ENCODE results near the gene JARID2.
A peak's percentile ranks its signal among the peaks of the same experiment; 100 is the strongest.

The JARID2 gene

DNA sequence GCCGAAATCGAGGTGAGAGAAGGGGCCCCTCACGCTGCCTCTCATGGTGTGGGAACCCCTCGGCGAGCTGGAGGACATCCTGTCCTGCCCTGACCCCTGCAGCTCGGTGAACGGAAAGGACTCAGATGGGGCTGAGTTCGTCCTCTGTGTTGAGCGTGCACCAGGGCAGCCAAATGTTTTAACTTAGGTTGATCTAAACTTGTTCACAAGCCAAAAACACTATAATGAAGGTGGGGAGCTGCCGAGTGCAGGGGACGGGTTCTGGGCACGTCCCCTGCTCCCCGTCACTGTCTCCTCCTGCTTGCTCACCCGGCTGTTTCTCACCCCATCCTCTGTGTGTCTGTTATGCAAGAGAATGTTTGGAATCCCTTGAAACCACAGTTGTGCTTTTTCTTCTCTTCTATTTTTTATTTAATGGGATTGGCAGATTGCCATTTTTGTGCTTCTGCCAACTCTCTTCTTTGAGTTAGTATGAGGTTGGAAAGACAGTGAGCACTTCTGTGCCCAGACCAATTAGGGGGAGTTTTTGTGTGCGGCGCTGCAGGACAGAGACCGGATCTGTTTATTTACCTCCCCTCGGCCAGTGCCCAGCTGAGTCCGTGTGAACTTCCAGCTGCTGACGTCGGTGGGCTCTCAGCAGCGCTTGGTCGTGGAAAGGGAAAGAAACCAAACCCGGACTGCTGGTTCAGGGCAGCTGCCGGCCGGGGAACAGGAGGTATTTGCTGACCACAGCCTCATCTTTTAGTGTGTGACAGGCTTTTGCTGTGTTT is 258.9 kb downstream of the JARID2 start:
- peak; percentile 50 for DNase-seq (ENCODE audit: low spot score)
- H3K27ac ChIP-seq: peak overlapping the region; percentile 84
- CTCF ChIA-PET: interaction anchor here (0.5 to 0.7 kb wide), 4 partner anchors 64 to 263 kb away, joined by 3 to 4 read pairs (median 3); no protein-coding TSS in a partner anchor
- TF ChIP-seq, protein P1, sequence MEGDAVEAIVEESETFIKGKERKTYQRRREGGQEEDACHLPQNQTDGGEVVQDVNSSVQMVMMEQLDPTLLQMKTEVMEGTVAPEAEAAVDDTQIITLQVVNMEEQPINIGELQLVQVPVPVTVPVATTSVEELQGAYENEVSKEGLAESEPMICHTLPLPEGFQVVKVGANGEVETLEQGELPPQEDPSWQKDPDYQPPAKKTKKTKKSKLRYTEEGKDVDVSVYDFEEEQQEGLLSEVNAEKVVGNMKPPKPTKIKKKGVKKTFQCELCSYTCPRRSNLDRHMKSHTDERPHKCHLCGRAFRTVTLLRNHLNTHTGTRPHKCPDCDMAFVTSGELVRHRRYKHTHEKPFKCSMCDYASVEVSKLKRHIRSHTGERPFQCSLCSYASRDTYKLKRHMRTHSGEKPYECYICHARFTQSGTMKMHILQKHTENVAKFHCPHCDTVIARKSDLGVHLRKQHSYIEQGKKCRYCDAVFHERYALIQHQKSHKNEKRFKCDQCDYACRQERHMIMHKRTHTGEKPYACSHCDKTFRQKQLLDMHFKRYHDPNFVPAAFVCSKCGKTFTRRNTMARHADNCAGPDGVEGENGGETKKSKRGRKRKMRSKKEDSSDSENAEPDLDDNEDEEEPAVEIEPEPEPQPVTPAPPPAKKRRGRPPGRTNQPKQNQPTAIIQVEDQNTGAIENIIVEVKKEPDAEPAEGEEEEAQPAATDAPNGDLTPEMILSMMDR (conservative IDR thresholded peaks at IDR 0.05; ENCODE audit: low read depth): no peak
- POLR2A ChIA-PET (ENCODE audit: low non-redundant PET): no interaction called here

DNA sequence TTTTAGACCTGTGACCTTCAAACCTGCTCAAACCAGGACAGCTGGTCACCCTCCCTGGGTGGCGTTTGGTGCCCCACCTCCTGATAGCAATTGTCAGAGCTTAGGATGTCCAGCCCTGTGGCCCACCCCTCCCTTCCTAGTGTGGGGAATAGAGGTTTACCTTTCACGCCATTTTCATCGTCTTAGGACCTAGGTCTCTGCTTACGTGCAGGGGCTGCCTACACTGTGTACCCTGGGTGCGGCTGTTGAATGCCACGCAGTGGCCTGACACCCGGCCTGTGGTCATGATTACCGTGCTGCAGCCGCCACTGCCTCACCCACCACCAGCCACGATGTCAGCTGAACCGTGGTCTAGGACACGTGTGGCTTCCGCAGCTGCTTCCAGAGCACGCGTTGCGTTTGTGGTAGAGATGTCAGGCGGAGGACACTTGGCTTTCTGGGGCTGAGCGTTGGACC is 259.6 kb downstream of the JARID2 start:
- ChIA-PET POLR2A (ENCODE audit: low non-redundant PET) (no interaction called here), CTCF (interaction anchor here (0.7 kb wide), 1 partner anchor 64 kb away, joined by 3 read pairs; no protein-coding TSS in a partner anchor)
- no peak for DNase-seq (ENCODE audit: low spot score)
- peak overlapping the region; percentile 84 for H3K27ac ChIP-seq
- TF ChIP-seq, protein P1 (conservative IDR thresholded peaks at IDR 0.05; ENCODE audit: low read depth): no peak

DNA sequence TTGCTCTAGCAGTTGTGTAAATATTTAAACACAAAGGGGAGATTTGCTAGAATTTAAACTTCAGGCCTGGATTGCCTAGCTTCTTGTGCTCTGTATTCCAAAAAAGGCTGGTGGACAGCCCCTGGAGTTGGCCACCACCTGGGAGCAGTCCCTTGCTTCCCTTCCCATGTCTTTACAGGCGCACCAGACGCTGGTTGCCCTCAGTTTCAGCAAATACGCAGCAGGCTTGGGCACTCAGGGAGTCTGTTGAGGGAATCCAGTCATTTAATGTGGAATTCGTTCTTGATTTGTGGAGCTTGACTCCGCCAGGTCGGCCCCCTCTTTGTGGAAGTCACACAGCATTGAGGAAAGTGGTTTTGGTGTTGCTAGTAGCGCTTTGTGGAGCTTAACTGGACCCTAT is 260.2 kb downstream of the JARID2 start:
- no peak overlapping the region for H3K27ac ChIP-seq
- ChIA-PET CTCF (no interaction called here), POLR2A (ENCODE audit: low non-redundant PET) (no interaction called here)
- TF ChIP-seq, protein P1 (conservative IDR thresholded peaks at IDR 0.05; ENCODE audit: low read depth): no peak
- no peak for DNase-seq (ENCODE audit: low spot score)

DNA sequence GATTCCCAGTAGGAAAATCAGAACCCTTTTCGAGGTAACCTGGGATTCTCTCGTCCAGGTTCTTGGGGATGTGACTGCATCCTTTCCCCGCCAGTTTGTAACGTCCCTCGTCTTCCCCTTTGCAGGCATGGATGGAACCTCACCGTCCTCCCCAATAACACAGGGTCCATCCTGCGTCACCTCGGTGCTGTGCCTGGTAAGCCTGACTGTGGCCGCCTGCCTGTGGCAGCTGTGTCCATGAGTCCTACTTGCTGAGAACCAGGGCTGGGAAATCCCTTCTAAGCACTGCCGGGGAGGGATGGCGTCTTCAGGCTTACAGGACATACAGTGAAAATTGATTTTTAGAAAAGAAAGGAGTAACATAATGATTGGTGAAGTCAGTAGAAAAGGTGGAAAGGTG is 261.4 kb downstream of the JARID2 start:
- ChIA-PET CTCF (no interaction called here), POLR2A (ENCODE audit: low non-redundant PET) (no interaction called here)
- no peak for DNase-seq (ENCODE audit: low spot score)
- no peak overlapping the region for H3K27ac ChIP-seq
- TF ChIP-seq, protein P1 (conservative IDR thresholded peaks at IDR 0.05; ENCODE audit: low read depth): no peak

DNA sequence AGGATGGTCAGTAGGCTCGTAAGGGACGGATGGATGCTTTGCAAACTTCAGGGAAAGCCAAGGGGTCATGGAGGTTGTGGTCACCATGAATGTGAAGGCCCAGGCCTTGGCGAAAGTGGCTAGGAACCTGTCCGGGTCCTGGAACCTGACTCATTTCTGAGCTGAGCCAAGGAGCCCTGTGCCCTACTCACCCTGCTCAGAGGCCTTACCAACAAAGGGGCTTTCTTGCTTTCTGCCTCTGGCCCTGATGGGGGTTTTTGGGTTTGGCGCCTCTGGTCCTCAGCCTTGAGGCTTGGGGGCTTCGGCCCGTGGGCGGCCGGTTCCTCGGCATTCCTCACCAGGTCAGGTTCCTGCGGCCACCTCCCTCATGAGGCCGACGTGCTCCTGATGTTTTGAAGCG is 261.9 kb downstream of the JARID2 start:
- DNase-seq (ENCODE audit: low spot score): no peak
- TF ChIP-seq, protein P1 (conservative IDR thresholded peaks at IDR 0.05; ENCODE audit: low read depth): no peak
- H3K27ac ChIP-seq: no peak overlapping the region
- ChIA-PET CTCF (no interaction called here), POLR2A (ENCODE audit: low non-redundant PET) (no interaction called here)

DNA sequence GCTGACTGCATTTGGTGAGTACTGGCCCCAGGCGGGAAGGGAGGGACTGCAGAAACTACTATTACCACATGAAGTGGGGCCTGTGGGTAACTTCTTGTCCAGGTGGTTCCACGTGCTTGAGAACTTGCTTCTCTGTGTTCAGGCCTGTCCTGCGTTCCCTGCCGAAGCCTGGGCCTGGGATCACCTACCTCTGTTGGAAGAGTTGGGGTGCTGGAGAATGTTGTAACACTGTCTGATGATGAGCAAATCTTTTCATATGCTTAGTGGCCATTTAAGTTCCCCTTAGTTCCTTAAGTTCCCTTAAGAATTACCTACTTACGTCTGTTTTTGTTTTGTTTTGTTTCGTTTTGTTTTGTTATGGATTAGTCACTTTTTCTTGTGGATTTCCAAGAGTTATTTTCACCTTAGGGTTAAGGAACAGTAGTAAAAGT is 262.6 kb downstream of the JARID2 start:
- ChIA-PET CTCF (no interaction called here), POLR2A (ENCODE audit: low non-redundant PET) (no interaction called here)
- no peak for DNase-seq (ENCODE audit: low spot score)
- TF ChIP-seq, protein P1 (conservative IDR thresholded peaks at IDR 0.05; ENCODE audit: low read depth): no peak
- no peak overlapping the region for H3K27ac ChIP-seq

Data from RWPE1 (cell line).